GM21786 (cell line): ENCODE results near the gene FLNB.
A peak's percentile ranks its signal among the peaks of the same experiment; 100 is the strongest.
"Not testable (repeated sequence)": the region's sequence is repeated elsewhere in the genome, so short reads cannot be mapped to it uniquely, and the experiment has no call there.

Experiments used
- ATAC-seq: cut with Tn5 transposase; IDR thresholded peaks from one replicate; pipeline ENCODE4 v1.9.1; 2021; ENCODE audit not compliant: unreplicated experiment

Gene FLNB

GRCh38 chr3:58198362-58198761, 190.1 kb downstream of the FLNB start:
- no peak for ATAC-seq

GRCh38 chr3:58198804-58199203, 190.6 kb downstream of the FLNB start:
- ATAC-seq: no peak

GRCh38 chr3:58200121-58200709, 192.0 kb downstream of the FLNB start:
- no peak for ATAC-seq

DNA sequence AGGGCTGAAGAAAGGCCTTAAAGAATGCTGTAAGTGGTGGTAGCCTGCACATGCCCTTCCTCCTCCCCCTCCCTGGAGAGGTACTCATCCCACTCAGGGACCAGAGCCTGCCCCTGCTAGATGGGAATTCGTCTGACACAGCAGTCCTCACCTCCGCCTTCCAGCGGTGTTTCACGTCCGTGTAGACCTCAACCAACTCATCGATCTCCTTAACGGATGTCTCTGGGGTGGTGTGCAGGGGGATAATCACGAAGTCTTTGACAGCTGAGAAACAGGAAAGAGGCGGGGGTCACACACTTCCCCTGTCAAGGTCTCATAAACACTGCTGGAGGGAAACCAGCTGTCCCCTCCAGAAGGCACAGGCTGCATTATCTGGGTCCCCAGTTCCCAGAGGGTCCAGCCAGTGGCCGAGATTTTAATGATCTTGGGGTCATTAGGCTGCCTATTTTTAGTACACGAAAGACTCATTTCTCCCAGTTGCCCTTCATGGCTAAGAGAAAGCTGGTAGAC, 192.7 kb downstream of the FLNB start:
- no peak for ATAC-seq

DNA sequence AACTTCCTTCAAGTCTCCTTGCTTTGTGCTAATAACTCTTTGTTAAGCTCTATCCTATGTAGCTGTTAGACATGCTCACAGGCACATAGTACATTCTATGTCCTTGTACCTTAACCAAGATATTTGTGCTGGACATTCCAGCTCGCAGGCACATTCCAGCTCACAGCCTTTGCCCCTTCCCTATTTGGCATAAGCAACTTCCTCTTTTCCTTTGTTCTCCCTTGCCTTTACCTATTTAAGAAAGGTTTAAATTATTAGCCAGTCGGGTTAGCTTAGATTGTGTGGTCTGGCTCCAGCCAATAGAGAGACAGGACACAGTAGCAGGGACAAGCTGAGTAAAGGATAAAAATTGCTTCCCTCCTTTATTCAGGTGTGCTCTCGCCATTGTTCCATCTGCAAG, 193.2 kb downstream of the FLNB start:
- not testable (repeated sequence) for ATAC-seq

DNA sequence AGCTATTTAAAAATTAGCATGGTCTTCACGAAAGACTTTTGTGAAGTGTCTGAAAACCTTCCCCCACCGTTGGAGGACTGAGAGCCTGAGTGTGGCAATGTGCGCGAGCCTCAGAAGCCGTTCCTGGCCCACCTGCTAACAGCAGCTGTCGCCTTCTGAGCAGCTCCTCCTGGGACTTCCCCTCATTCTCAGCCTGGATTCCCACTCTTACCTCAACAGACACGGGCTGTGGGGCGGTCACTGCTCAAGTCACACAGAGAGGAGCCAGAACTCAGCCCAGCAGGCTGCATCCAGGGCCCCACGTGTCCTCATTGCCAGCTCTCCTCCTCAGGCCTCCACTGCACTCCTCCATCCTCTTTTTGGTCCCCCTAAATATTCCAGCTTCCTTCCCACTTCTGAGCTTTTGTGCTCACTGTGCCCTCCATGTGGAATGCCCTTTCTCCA, 194.7 kb downstream of the FLNB start:
- peak; percentile 74 for ATAC-seq

DNA sequence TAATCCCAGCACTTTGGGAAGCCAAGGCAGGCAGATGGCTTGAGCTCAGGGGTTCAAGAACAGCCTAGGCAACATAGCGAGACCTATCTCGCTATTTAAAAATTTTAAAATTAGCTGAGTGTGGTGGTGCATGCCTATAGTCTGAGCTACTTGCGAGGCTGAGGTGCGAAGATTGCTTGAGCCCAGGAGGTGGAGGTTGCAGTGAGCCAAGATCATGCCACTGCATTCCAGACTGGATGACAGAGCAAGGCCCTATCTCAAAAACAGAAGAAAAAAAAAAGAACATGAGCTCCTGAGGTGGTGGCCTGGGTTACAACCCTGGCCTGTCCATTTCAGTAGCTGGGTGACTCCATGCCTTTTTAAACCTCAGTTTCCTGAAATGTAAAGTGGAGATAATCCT, 195.3 kb downstream of the FLNB start:
- ATAC-seq: no peak

- no peak for ATAC-seq
These were observed 196.5 kb downstream of the FLNB start for GRCh38 chr3:58204720-58205119.

DNA sequence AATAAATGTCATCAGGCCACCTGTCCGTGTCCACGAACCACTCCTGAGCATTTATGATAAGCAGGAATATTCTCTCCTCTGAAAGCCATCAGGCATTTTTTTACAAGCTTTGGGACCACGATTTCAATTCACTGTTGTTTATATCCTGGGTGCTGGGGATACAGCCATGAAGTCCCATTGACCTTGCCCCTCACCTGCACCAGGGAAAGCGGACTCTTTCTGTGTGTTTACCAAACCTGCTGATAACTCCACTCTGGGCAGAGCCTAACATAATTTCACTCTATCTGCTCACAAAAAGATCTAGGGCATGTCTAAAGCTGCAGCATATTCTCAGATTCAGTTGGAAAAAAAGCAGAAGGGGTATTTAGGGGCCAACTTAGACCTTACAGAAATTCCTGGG, 197.8 kb downstream of the FLNB start:
- no peak for ATAC-seq

- ATAC-seq: no peak
These were observed 198.3 kb downstream of the FLNB start for GRCh38 chr3:58206406-58207011.

GRCh38 chr3:58207954-58208353, 199.7 kb downstream of the FLNB start:
- ATAC-seq: no peak

DNA sequence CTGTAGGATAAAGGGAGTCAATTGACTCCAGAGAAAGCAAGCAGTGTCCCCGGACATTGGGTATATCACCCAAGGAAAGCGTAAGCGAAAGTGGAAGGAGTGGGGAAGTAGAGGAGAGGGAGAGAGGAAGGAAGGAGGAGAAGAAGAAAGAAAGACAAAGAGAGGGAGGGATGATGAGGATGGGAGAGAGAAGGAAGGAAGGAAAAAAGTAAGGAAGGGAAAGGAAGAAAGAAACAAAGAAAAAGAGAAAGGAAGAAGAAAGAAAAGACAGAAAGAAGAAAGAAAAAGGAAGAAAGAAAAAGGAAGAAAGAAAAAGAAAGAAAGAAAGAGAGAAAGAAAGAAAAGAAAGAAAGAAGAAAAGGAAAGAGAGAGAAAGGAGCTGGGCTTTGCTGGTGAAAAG, 201.7 kb downstream of the FLNB start:
- no peak for ATAC-seq

DNA sequence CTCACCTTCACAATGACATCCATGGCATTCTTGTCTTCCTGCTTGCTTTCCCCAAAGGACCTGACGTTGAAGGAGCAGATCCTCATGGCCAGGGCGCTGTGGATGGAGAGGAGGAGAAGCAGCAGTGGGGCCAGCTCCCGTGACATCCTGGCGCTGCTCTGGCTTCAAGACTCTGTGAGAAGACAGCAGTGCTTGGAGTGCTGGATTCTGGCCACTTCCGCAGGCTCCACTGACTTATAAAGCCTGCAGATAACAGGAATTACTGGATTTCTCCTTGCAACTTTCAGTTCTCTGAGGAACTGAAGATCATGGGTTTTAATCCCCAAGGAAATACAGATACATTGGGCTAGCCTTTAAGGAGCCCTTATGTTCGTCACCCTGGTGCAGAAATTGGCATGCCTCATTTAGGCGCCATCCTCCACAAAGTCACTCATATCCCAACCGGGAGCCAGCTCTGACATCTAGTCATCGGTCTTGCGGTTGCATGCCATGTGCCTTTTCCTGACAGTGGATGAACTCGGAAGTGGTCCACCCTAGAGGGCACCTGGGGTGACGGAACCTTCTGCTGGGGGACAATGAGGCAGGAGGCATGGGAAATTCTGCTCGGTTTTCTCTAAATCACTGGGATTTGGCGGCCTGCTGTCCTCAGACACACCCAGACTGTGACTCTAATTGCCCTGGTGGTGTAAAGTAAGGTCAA, 202.7 kb downstream of the FLNB start, which contains the start of gene DNASE1L3:
DNASE1L3 (minus strand) TSS at position 212 of the 700 bp plus-strand sequence; CDS start at position 146, 66 bp downstream.
- ATAC-seq: no peak

GRCh38 chr3:58214484-58215316, 206.5 kb downstream of the FLNB start:
- ATAC-seq: peak; percentile 73

DNA sequence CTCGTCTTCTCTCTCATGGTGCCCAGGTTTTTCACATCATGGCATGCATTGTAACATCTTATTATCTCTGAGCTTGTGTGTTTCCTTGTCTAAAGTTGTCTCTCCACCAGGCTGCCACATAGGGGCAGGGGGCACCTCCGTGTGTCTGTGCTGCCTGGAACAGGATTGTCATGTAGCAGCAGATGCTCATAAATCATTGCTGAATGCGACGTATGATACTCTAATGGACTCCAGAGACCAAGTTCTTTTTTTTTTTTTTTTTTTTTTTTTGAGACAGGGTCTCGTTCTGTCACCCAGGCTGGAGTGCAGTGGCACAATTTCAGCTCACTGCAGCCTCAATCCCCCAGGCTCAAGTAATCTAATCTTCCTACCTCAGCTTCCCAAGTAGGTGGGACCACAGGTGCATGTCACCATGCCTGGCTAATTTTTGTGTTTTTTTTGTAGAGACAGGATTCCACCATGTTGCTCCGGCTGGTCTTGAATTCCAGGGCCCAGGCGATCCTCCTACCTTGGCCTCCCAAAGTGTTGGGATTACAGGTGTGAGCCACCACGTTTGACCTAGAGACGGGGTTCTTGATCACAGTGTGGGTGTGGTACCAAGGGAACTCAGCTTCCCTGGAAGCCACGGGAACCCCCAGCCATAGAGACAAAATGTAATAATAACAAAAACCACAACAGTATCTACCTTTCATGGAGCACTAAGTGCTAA, 207.2 kb downstream of the FLNB start:
- ATAC-seq: no peak

GRCh38 chr3:58216496-58217195, 208.4 kb downstream of the FLNB start:
- no peak for ATAC-seq

DNA sequence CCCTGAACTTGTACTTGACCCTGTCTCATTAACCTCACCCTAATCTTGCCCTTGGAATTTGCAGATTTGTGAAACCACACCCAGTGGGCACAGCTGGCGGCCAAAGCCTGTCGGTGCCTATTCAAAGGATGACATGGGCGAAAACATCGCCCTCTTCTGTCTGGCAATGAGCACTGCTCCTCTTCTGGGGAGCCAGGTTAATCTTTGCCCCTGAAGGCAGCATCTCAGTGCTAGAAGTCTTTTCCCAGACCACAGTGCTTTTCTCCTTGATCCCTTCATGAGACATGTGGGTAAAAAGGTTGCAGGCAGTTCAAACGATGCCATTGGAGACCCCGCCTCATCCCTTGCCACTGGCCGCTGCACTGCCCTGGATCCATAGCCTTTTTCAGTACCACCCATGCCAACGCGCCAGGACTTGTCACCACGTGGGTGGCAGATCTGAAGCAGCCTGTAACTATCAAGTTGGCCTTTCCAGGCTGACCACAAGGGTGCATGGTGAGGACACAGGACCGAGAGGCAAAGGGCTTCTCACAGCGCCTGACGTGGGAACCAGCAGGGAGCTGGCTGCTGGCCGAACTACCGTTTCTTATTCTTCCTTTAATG, 209.1 kb downstream of the FLNB start:
- ATAC-seq: peak; percentile 27

DNA sequence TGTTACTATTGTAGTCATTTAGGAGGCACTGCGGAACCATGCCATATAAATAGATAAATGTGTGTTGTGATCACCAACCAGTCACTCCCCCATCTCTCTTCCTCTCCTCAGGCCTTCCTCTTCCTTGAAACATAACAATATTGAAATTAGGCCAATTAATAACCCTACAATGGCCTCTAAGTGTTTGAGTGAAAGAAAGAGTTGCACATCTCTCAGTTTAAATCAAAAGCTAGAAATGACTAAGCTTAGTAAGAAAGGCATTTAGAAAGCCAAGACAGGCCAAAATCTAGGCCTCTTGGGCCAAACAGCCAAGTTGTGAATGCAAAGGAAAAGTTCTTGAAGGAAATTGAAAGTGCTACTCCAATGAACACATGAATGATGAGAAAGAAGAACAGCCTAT, 210.7 kb downstream of the FLNB start:
- no peak for ATAC-seq
